ENCODE results near the gene FAM136A.

DNA sequence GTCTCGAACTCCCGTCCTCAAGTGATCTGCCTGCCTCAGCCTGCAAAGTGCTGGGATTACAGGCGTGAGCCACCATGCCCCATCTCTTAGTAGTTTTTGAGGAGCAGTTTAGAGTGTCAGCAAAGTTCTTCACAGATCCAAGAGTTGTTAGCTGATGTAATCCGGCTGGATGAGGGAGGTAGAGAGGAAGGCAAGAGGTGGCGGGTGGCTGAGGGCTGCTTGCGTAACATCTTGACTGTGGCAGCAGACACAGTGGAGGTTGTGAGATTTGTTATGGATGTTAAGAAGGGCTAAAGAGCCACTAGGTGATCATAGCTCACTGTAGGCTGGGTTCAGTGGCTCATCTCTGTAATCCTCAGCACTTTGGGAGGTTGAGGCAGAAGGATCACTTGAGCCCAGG lies 19.5 kb upstream of the FAM136A start:
- TF ChIP-seq NFIC (IDR thresholded peaks at IDR 0.05) (no peak), FOXM1 (IDR thresholded peaks at IDR 0.05; ENCODE audit: borderline replicate concordance, low read depth) (no peak), CREB1 (IDR thresholded peaks at IDR 0.05; ENCODE audit: low read depth) (no peak), YY1 (IDR thresholded peaks at IDR 0.05; ENCODE audit: low read depth) (no peak)

All from Ishikawa (cell line).